ENCODE measurements around the gene RIBC1.

- TF ChIP-seq CTCF (IDR thresholded peaks at IDR 0.05) (no peak), POLR2A (IDR thresholded peaks at IDR 0.05) (no peak)
These were observed 48.4 kb upstream of the RIBC1 start for GRCh38 chrX:53374222-53374820.
